Panc1 (cell line): ENCODE measurements around the gene PDE1A. TPM values are rescaled to one million over a fixed set of nuclear protein-coding genes. Genes with fewer than 3 reads are reported as not detected.

Experiments used
- ATAC-seq: fragments of 200-7000 bp; cut with Tn5 transposase; 2 replicates; pipeline ENCODE4 v1.9.1; 2020; ENCODE audit warnings: mild to moderate bottlenecking, moderate library complexity
- BruUV-seq: library from RNA; stranded (reverse); fragments of 400-500 nt; replicated peaks from 2 replicates; lab custom pipeline; 2021; lab: Mats Ljungman, UMichigan
- CTCF ChIA-PET: fragments of 300-600 bp; sonication (Branson Sonifier 250); formaldehyde crosslinking; loops from one replicate; lab custom pipeline; 2022; ENCODE audit warnings: antibody characterized with exemption; lab: Charles Lee
- POLR2A ChIA-PET: fragments of 300-600 bp; sonication (Branson Sonifier 250); formaldehyde crosslinking; loops from one replicate; lab custom pipeline; 2022; ENCODE audit warnings: antibody characterized with exemption; lab: Charles Lee
- DNase-seq: peaks from one replicate; pipeline ENCODE4 v3.0.0-alpha.2; 2010; ENCODE audit warnings: low read depth, low spot score
- H3K27ac ChIP-seq: 2 replicates; pipeline ENCODE4 v1.5.1; 2011; ENCODE audit warnings: mild to moderate bottlenecking, low read length, inconsistent platforms
- H3K27me3 ChIP-seq: fragments of 200-500 bp; sonication (Bioruptor generic); 2 replicates; pipeline ENCODE4 v1.6.0; 2014; ENCODE audit warnings: low read length, inconsistent platforms; ENCODE audit not compliant: control insufficient read depth, insufficient read depth
- H3K36me3 ChIP-seq: fragments of 200-500 bp; sonication (Bioruptor generic); 2 replicates; pipeline ENCODE4 v1.5.1; 2014; ENCODE audit warnings: inconsistent platforms, mild to moderate bottlenecking, low read length, moderate library complexity; ENCODE audit not compliant: control insufficient read depth, insufficient read depth
- H3K4me1 ChIP-seq: 2 replicates; pipeline ENCODE4 v1.5.1; 2011; ENCODE audit warnings: inconsistent platforms, mild to moderate bottlenecking, low read length, moderate library complexity; ENCODE audit not compliant: control insufficient read depth, insufficient read depth
- H3K4me3 ChIP-seq, 2 experiments: 2 replicates each; pipeline ENCODE4 v1.5.1; 2011 to 2012; ENCODE audit warnings: low read depth in 2 of 2, low read length in 2 of 2, mild to moderate bottlenecking in 2 of 2, inconsistent platforms in 1 of 2, moderate library complexity in 1 of 2
- H3K9me3 ChIP-seq: fragments of 200-500 bp; sonication (Bioruptor generic); 2 replicates; pipeline ENCODE4 v1.5.1; 2014; ENCODE audit warnings: low read depth, mild to moderate bottlenecking, inconsistent platforms, low read length, moderate library complexity; ENCODE audit not compliant: control insufficient read depth, insufficient read depth
- CTCF ChIP-seq: fragments of 450-650 bp; IDR thresholded peaks from 2 replicates; pipeline ENCODE4 v1.5.1; 2017; ENCODE audit warnings: mild to moderate bottlenecking
- POLR2AphosphoS5 ChIP-seq: IDR thresholded peaks from 2 replicates; pipeline ENCODE4 v1.6.1; 2012; ENCODE audit warnings: mild to moderate bottlenecking, low read depth, low read length, moderate library complexity
- REST ChIP-seq, 2 experiments: IDR thresholded peaks; 2 replicates each; pipeline ENCODE4 v1.6.1; 2011 to 2012; ENCODE audit warnings: low read depth in 2 of 2, control low read depth in 1 of 2, low read length in 1 of 2, mild to moderate bottlenecking in 1 of 2, moderate library complexity in 1 of 2; ENCODE audit not compliant: insufficient read depth in 1 of 2
- SIN3A ChIP-seq: IDR thresholded peaks from 2 replicates; pipeline ENCODE4 v1.6.1; 2012; ENCODE audit warnings: low read depth, mild to moderate bottlenecking, low read length, moderate library complexity, borderline replicate concordance; ENCODE audit not compliant: insufficient read depth
- TCF7L2 ChIP-seq: IDR thresholded peaks from 2 replicates; pipeline ENCODE4 v1.6.1; 2011; ENCODE audit warnings: mild to moderate bottlenecking, low read depth, low read length, inconsistent platforms
- in situ Hi-C: cut with HindIII; loops from 2 replicates; pipeline ENCODE4 v1.10.0; 2016; ENCODE audit warnings: low sequenced_read_pairs, low pct_unique_long_range_greater_than_20kb
- intact Hi-C: fragments of 100-400 bp; cut with micrococcal nuclease; formaldehyde crosslinking; loops from one replicate; pipeline ENCODE4 v1.10.0; 2022; ENCODE audit not compliant: unreplicated experiment
- total RNA-seq: library from RNA; stranded (reverse); gene quantifications from one replicate; pipeline ENCODE4 v1.2.1, GENCODE V29; 2021; ENCODE audit not compliant: unreplicated experiment

The PDE1A gene
- total RNA-seq, 1 experiment from 2014 or later, result 0.08 TPM

GRCh38 chr2:182128821-182129707 lies 297.8 kb downstream of the PDE1A start:
- in situ Hi-C loops, result no loop called here
- no peak for ATAC-seq
- TF ChIP-seq REST (IDR thresholded peaks at IDR 0.05; ENCODE audit: insufficient read depth in 1 of 2, low read depth in 2 of 2, low read length in 1 of 2), result no peak
- no peak for TF ChIP-seq POLR2AphosphoS5
- TF ChIP-seq TCF7L2, result no peak
- no peak for TF ChIP-seq CTCF
- no peak for TF ChIP-seq SIN3A
- H3K4me3 ChIP-seq, result no peak overlapping the region
- CTCF ChIA-PET, result no interaction called here
- no peaks in the 10 kb centered on the region for H3K27me3 ChIP-seq
- BruUV-seq, result no TSS peak
- no peaks in the 10 kb centered on the region for H3K9me3 ChIP-seq
- no peak for DNase-seq
- no peak overlapping the region for H3K27ac ChIP-seq
- POLR2A ChIA-PET, result no interaction called here
- H3K4me1 ChIP-seq, result no peaks in the 10 kb centered on the region
- intact Hi-C loops, result loop anchor here (10.0 kb wide), 1 partner anchor 554 kb away; no protein-coding TSS in a partner anchor
- H3K36me3 ChIP-seq, result no peaks in the 10 kb centered on the region

- Histone ChIP-seq H3K27me3 (no peaks in the 10 kb centered on the region), H3K9me3 (no peaks in the 10 kb centered on the region), H3K27ac (no peak overlapping the region), H3K36me3 (no peaks in the 10 kb centered on the region), H3K4me1 (no peaks in the 10 kb centered on the region), H3K4me3 (no peak overlapping the region)
- ATAC-seq (no peak), DNase-seq (no peak)
- BruUV-seq, result no TSS peak
- CTCF ChIA-PET, result interaction anchor here (0.6 kb wide), 1 partner anchor 539 kb away, joined by 4 read pairs; no protein-coding TSS in a partner anchor
- POLR2A ChIA-PET, result no interaction called here
- in situ Hi-C loops, result no loop called here
- intact Hi-C loops, result no loop called here
- TF ChIP-seq REST (IDR thresholded peaks at IDR 0.05; ENCODE audit: insufficient read depth in 1 of 2, low read depth in 2 of 2, low read length in 1 of 2) (no peak), POLR2AphosphoS5 (no peak), TCF7L2 (no peak), CTCF (no peak), SIN3A (no peak)
Measured at GRCh38 chr2:182117196-182117595, 309.6 kb downstream of the PDE1A start.
